Stimulated activated naive CD4-positive, alpha-beta T cell (primary cell): ENCODE results near the gene BANK1.

ENCODE experiments used
- DNase-seq, 6 experiments: peaks; one replicate each; lab custom pipeline; 2025; lab: John Stamatoyannopoulos, UW

BANK1 gene

DNA sequence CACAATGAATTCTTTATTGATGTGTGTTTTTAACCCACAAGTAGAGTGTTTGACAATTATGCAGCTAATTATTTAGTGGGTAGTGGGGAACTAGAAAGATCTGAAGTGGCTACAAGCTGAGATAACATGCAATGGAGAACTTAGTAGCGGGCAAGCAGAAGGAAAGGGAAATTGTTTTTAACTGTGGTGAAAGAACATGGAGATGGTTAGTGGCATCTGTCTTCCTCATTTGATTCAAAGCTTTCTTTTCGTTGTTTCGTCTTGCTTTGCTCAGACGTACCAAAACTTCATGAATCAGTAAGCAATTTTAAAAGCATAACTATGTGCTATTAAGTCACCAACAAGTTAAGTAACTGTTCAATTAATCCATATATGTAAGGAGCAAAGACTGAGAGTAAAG is 169.9 kb downstream of the BANK1 start:
- DNase-seq = no peak

DNA sequence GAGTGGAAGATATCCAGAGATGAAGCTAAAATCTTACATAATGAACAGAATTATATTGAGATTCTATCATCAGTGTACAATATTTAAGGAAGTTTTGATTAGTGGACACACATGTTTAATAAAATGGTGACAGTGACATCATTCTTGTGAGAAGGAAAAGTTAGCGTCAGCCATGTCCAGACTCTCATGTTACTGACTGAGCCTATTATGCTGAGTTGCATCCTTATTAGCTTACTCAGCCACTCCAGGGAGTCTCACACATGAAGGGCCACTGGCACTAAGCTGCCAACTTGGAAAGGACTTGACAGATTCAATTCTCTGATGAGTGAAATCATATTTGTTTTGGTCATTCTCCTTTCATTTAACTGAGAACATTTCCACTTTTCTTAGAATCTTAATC is 170.6 kb downstream of the BANK1 start:
- no peak for DNase-seq

DNA sequence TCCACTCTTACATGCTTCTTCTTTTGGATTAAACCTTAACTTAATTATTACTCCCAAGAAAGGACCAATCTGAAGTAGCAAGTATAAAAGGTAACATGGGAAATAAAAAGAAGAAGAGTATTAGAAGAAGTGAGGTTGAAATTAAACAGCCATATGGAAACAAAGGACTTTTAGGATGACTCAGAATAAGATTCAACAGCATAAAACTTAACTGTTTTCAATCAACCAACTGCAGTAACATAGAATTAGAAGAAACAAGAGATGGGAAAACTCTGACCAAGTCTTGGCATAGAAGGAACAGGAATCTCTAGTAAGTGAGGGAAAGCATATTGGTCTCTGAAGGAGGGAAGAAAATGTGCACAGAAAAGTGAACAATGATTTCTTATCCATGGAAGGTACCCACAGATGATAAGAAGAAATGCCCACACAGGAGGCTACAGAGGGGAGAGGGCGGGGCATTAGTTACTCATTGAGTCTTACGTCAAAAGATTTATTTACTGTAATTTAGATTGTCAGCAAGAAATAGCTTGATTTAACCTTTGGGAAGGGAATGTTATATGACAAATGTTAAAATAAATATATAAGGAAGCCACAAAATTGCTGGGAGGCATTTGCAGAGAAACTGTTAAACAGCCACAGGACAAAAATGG is 177.3 kb downstream of the BANK1 start:
- DNase-seq = no peak

DNA sequence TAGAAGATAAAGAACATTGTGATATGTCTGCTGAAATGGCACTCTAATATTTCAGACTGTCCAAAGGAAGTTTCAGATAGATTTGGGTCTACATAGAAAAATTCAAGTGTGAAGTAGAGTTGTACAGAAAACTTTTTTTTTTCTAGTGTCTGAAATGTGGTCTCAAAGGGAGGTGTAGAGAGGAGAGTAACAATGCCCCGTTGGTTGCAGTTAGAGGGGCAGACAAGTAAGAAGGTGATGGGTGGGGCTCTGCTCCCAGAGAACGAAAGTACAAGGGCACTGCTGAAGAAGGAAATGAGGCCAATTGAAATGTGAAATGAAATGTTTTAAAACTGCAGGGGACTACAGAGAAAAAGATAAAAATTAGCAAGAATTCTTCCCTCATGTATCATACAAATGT is 177.8 kb downstream of the BANK1 start:
- DNase-seq = no peak

DNA sequence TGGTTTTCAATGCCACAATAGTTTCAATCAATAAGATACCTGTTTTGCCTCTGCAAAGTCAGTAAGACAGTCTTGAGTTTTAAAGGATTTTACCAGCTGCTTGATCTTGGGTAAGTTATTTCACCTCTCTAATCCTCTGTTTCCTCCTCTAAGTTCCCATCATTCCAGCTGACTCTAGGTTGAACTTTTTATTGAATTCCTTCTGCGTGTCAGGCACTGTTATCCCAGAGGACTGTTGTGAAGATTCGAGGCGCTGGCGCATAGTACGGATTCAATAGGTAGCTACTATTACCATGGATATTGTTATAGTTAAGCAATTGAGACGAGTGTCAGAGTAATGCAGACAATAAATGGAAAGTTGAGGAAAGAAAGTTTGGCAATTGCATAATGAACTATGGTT is 179.4 kb downstream of the BANK1 start:
- no peak for DNase-seq

DNA sequence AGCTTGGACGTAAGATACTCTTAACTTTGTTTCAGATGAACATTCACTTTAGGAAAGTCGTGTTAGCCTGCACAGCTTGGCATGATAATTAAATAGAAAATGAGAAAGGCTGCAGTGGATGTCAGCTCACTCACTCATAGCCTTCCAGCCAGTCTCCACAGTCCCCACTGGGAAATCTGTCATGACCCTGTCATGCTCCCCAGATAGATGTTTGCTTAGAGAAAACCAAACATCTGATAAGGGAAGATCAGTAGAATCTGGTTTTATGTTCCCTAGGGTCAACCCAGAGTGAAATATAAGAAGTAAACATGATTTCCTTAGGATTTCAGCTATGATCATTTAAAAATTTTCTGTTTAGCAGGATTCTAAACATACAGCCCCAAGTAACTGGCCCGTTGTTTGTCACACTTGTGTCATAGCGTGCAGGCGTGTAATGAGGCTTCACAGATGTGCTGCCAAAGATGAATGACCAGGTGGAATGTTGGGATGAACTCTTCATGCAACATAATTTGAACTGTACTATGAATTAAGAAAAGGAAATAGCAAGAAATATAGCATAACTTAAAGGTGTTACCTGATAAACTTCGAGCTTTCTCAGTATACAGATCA is 180.1 kb downstream of the BANK1 start:
- DNase-seq = peak in 1 of 6 experiments; percentile 0

DNA sequence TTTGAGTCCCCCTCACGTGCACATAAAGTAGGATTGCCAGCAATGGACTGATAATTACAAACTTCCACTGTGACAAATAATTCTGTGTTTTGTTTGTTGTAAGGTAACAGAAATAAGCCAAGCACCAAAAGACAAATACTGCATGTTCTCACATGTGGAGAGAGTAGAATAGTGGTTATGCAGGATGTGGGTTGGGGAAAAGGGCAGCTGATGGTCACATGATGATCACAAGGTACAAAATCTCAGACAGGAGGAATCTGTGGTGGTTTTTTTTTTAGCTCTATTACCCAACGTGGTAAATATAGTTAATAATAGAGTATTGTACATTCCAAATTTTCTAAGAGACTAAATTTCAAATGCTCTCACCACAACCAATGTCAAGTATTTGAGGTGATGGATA is 182.3 kb downstream of the BANK1 start:
- DNase-seq = no peak

DNA sequence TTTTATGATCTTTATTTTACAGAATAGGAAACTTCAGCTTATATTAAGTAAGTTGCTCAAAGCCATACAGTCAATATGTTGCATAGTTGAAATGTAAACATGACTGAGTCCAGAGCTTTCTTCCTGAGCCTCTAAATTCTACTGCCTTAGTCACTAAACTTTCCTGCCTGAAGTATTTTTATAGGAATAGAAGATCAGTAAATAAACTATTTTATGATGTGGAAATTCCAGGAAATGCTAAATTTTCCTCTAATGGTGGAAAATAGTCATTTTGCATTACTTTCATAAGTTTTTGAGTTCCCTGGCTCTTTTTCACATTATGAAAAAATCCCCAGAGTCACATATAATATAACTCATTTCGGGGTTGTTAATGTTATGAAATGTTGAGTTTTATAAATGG is 182.8 kb downstream of the BANK1 start:
- no peak for DNase-seq

DNA sequence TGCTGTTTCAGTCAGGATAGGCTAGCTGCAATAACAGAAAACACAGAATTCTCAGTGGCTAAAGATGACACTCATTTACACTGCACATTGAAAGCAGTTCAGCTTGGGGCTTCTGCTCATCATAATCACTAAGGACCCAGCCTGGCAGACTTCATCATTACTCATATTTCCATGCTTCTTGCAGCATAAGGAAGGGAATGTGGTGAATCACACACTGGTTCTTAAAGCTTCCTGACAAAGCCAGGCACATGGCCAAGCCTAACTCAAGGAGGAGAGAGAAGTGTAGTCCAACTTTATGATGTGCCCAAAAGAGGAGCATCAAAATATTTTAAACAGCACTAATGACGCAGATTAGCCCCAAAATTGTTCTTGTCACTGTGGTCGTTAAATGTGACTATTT is 186.5 kb downstream of the BANK1 start:
- no peak for DNase-seq

DNA sequence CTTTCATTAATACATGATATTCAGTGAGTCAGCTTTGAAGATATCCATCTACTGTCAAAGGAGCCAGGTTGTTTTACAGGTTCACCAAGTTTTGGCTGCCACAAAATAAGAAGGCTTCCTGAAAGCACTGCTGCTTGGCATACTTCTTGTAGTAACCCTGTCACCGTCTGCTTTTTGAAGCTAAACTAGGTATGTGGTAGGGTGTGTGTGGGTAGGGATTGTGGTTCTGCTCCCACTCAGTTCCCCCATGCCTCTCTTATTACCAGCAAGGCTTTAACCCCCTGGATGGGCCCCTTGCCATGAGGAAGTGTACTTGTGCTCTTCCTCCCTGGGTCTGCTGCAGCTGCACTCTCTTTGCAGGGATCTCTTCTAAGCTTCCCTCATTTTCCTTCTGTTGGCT is 191.2 kb downstream of the BANK1 start:
- DNase-seq = no peak

DNA sequence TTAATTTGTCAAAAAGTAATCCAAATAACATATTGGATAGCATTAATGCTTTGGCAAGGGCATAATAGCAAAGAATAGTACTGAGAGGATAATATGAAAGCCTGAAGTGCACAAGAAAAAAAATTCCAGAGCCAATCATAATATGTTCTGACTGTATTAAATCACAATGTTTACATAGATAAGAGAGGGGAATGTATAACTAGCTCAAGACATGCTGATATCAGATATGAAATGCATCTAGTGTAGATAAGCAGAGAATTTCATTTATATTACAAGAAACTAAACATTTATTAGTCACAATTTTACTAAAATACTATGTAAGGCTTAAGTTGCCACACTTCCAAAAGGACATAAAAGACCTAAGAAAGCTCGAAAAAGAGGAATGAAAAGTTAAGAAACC is 193.3 kb downstream of the BANK1 start:
- DNase-seq = no peak

DNA sequence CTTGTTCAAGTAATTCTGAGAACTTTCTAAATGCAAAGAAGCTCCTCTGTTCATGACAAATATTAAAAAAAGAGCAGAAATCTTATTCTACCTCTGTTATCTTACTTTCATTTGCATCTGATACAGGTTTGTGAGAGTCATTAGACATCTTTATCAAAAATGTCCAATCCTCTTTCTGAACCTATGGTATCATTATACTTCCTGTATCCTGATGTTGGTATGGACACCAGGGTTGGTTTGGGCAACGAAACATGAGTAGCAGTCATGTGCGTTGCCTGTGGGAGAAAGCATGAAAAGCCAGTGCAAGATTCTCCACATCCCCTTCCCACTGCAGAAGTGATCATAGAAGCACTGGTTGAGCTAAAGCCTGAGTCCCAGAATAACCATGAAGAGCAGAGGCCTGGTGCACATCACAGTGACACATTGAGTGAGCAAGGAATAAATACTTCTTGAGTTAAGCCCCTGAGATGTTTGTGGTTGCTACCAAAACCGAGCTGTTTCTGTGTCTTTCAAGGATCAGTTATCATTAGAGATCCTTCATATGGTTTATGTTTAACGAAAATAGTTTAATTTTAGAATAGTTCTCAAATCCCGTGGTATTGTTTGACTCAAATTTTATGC is 197.2 kb downstream of the BANK1 start:
- no peak for DNase-seq

DNA sequence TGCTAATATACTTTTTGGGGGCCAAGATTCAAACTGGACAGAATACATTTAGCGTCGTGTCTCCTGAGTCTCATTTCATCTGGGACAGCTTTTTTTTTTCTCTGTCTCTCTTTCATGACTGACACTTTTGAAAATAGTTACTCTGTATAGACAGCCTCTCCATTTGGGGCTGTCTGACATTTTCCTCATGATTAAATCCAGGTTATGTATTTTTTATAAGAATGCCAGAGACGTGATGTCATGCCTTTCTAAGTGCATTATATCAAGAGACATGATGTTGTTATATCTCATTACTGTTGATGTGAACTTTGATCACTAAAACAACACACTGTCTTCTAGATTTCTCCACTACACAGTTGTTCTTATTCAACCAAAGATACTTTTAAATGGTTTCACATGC is 199.0 kb downstream of the BANK1 start:
- no peak for DNase-seq

DNA sequence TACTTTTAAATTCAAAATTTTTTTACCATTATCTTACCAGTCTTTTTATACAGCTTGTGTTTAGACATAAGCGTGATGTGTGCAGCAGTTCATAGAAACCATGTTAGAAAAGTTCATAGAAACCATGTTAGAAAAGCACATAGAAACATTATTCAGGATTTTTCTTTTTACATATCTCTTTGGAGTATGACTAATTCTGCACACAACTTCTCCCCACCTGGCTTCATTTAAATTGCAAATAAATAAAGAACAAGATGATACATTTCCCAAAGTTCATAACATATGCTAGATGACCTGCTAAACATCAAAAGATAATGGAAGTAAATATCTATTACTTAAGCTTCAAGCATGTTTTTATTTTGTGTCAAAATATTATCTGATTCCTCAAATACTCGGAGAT is 201.9 kb downstream of the BANK1 start:
- DNase-seq = no peak

DNA sequence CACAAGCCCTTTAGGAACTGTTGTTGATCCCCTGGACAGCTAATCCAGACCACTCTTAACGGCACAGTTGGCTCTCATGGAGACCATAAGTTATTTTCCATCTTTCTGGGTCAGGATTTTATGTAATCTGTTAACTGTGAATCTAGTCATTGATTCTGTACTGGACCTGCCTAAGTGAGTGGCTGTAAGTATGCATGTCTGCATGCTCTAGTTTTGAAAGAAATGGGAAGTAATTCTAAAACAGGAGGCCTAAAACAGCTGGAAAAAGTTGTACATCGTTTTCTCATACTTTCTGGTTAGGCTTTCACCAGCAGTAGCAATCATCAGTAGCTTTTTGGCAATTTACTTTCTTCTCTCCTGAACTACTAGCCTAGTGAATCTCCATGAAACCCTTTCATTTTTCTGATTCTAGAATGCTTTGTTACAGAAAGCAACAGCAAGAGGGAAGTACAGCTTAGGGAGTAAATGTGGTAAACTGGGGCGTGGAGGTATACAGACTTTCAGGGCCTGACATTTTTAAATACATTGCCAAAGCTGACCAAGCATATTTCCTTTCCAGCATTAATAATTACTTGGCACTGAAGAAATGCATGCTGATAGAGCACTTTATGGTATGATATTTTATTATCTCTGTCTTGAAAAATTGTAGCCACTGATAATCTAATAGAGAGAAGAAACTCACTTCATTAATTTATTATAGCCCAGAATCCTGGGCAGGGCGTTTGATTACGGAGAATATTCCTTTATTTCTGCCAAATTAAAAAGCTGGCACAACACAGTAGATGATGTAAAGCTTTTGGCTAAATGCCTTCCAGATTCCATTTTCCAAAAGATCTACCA is 202.7 kb downstream of the BANK1 start:
- DNase-seq = no peak

DNA sequence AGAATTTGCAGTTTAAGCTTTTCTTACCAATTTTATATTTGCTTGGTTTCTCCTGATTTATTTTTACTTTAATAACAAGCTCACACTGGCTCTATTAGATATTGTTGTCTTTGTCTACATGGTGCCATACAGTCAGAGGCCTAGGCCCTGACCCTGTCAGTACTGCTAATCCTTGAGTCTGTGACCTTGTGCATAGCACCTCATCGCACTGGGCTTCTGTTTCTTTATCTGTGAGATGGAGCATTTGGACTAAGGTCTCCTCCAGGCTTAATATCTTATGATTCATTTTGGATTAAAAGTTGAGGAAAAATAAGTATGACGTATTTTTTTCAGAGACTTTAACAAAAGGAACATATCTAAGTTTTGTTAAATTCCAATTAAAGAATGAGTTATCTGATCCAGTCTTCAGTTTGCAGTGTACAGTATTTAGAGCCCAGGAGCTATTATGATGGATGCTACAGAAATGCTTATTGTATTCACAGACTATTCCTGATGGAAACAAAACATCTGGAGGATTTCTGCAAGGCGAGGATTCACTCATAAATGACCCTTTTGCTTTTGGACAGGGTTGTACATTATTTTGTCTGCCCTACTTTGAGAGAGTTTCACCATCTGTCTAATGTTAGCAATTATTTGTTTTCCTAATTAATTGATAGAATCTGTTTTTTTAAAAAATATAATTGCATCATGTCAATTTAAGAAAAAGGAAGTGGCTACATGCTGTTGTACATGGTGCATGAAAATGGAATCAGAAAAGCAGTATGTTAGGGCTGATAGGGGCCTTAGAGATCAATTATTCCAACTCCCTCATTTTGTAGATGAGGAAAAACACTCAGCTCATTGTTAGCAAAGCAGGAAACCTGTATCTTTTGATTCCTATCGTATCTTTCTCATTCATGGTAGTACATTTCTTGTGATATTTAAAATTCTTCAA is 203.6 kb downstream of the BANK1 start:
- DNase-seq = no peak

DNA sequence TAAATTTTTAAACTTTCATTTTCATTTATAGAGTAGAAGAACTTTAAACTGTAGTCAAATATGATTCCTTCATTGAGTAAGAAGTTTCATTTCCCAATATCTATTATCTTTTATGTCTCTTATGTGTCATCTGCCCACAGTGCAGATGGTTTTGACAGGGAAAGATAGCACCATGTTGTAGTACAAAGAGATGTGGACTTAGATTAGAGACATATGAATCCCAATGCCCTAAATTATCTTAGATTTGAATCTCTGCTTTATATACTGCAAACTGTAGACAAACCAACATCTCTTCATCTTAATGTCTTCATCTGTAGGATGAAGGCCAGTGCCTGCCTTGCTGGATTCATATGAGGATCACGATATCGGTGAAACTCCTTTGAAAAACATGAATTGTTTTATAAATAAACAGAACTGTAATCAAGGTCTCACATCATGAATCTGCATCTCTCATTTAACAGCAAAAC is 217.5 kb downstream of the BANK1 start:
- DNase-seq = no peak

DNA sequence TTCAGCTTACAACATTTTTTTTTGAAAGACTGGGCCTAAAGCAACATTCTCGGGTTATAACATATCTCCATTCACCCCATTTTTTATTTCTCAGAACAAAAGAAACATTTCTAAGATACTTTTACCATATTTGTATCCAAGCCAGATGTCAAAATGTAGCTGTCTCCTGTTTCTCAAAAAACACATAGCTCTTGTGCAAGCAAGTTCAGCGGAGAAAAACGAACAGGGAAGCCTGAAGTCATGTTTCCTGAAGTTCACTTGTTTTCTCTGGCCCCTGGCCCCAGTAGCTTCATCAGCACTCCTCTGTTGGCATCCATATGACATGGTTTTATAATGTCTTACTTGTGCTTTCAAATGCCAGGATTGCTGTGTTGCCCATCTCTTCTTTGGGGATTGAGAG is 218.2 kb downstream of the BANK1 start:
- DNase-seq = no peak

DNA sequence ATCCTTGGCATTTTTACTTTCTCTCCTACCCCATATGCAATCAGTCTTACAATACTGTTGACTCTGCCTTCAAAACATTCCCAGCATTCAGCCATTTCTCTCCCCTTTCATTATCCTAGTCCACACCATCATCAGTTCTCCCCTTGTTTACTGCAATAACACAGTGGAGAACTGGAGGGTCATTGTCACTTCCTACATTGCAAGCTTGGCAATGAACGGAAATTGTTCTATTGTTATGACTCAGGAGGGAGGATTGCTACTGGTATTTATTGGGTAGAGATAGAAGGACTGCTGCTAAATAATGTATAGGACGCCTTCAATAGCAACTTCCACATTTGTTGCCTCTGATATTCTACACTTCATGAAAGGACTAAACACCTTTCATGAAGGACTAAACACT is 231.8 kb downstream of the BANK1 start:
- DNase-seq = no peak

DNA sequence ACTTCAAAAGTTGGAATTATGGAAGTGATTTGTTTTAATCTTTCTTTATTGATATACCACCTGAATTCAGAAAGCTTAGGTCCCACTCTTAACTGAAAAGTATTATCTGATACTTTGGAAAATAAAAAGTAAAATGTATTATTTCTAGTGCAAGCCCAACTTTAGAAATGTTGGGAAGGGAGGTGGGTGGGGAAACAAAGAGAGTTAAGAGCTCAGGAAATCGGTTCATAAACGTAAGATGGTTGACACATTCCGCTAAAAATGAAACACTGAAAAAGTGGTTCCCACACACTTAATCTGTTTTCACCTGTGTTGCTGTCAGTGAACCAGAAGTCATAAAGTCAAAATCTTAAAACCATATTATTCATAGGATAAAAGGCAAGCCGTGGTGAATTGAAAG is 237.4 kb downstream of the BANK1 start:
- no peak for DNase-seq

DNA sequence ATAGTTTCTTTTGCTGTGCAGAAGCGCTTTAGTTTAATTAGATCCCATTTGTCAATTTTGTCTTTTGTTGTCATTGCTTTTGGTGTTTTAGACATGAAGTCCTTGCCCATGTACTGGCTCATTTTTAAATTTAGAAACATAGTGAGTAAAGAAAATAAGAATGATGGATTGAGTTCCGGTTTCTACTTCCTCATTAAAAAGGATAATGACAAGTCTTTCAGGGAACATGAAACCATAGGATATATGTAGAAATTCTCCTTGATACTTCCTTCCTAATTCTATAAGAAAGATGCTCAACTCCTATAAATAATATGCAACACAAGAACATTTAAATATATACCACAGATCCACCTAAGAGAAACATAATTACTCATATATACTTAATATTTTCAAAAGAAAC is 240.9 kb downstream of the BANK1 start:
- DNase-seq = no peak

DNA sequence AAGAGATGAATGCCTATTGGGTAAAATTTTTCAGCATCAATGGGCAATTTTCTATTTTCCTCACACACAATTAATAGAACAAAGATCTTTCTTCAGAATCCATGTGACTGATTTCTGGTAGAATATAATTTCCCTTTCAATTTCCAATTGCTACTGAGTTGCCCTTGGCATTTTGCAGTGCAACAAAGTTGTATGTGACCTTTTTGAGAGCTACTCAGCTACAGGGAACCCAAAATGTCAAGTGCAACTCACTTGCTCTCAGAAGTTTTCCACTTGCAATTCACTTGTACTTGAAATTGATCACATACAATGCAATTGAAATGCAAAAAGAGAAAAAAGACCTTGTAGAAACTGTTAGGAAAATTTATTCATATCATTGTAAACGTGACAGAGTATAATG is 245.5 kb downstream of the BANK1 start:
- no peak for DNase-seq
